HepG2 (cell line): ENCODE results near the gene USF2. TPM values are rescaled to one million over a fixed set of nuclear protein-coding genes. Genes with fewer than 3 reads are reported as not detected.

ENCODE experiments used
- AGO1 ChIP-seq: fragments of 200-400 bp; formaldehyde crosslinking; IDR thresholded peaks from 2 replicates; pipeline ENCODE4 v1.6.1; 2017; ENCODE audit warnings: mild to moderate bottlenecking, low read depth, low read length, moderate library complexity; ENCODE audit not compliant: poor library complexity, severe bottlenecking
- GATA4 ChIP-seq: sonication (generic); IDR thresholded peaks from 2 replicates; pipeline ENCODE4 v1.6.1; 2016; ENCODE audit warnings: antibody characterized with exemption, low read depth, borderline replicate concordance
- KDM4B ChIP-seq: sonication (generic); formaldehyde crosslinking; IDR thresholded peaks from 2 replicates; pipeline ENCODE4 v1.4.0; 2020; ENCODE audit warnings: missing genetic modification reagents
- MED1 ChIP-seq: sonication (generic); formaldehyde crosslinking; IDR thresholded peaks from 2 replicates; pipeline ENCODE4 v1.4.0; 2020; ENCODE audit warnings: missing genetic modification reagents
- MED13 ChIP-seq: sonication (generic); formaldehyde crosslinking; IDR thresholded peaks from 2 replicates; pipeline ENCODE4 v1.5.0; 2020; ENCODE audit warnings: missing genetic modification reagents
- NFE2L1 ChIP-seq: sonication (generic); formaldehyde crosslinking; IDR thresholded peaks from 2 replicates; pipeline ENCODE4 v1.4.0; 2020; ENCODE audit warnings: missing genetic modification reagents, mild to moderate bottlenecking, borderline replicate concordance
- NFIB ChIP-seq: sonication (generic); formaldehyde crosslinking; IDR thresholded peaks from 2 replicates; pipeline ENCODE4 v1.9.0; 2021; ENCODE audit warnings: missing genetic modification reagents, mild to moderate bottlenecking, borderline replicate concordance
- NFKBIZ ChIP-seq: IDR thresholded peaks from 2 replicates; pipeline ENCODE4 v1.6.1; 2018; ENCODE audit warnings: missing genetic modification reagents, missing compliant biosample characterization
- NKX3-1 ChIP-seq: sonication (generic); formaldehyde crosslinking; IDR thresholded peaks from 2 replicates; pipeline ENCODE4 v1.5.0; 2020; ENCODE audit warnings: missing genetic modification reagents
- ONECUT2 ChIP-seq: sonication (generic); formaldehyde crosslinking; IDR thresholded peaks from 2 replicates; pipeline ENCODE4 v1.4.0; 2020; ENCODE audit warnings: missing genetic modification reagents
- RBFOX2 ChIP-seq: fragments of 200-400 bp; formaldehyde crosslinking; IDR thresholded peaks from 2 replicates; pipeline ENCODE4 v1.6.1; 2017; ENCODE audit warnings: low read depth, mild to moderate bottlenecking, low read length
- RELA ChIP-seq: sonication (generic); formaldehyde crosslinking; IDR thresholded peaks from 2 replicates; pipeline ENCODE4 v1.4.0; 2020; ENCODE audit warnings: missing genetic modification reagents
- REST ChIP-seq, 2 experiments: IDR thresholded peaks; 2 replicates each; pipeline ENCODE4 v1.6.1; 2011 to 2012; ENCODE audit warnings: low read length in 2 of 2, borderline replicate concordance in 1 of 2, low read depth in 1 of 2, mild to moderate bottlenecking in 1 of 2, moderate library complexity in 1 of 2
- YY1 ChIP-seq: IDR thresholded peaks from 2 replicates; pipeline ENCODE4 v1.6.1; 2011; ENCODE audit warnings: low read length, low read depth, moderate library complexity, mild to moderate bottlenecking; ENCODE audit not compliant: insufficient read depth, insufficient replicate concordance
- ZBTB20 ChIP-seq: sonication (generic); formaldehyde crosslinking; IDR thresholded peaks from 2 replicates; pipeline ENCODE4 v1.8.1; 2023; ENCODE audit warnings: missing genetic modification reagents, low read depth, mild to moderate bottlenecking, borderline replicate concordance
- ZC3H13 ChIP-seq: sonication (generic); formaldehyde crosslinking; IDR thresholded peaks from 2 replicates; pipeline ENCODE4 v1.8.1; 2023; ENCODE audit warnings: mild to moderate bottlenecking, missing genetic modification reagents, moderate library complexity
- ZNF274 ChIP-seq: sonication (generic); formaldehyde crosslinking; IDR thresholded peaks from 2 replicates; pipeline ENCODE4 v1.5.1; 2020; ENCODE audit warnings: mild to moderate bottlenecking, missing genetic modification reagents
- ZNF496 ChIP-seq: sonication (generic); formaldehyde crosslinking; IDR thresholded peaks from 2 replicates; pipeline ENCODE4 v1.8.1; 2023; ENCODE audit warnings: mild to moderate bottlenecking, moderate library complexity, missing genetic modification reagents; ENCODE audit not compliant: insufficient replicate concordance
- ZNF546 ChIP-seq: sonication (generic); formaldehyde crosslinking; conservative IDR thresholded peaks from 2 replicates; pipeline ENCODE4 v1.8.1; 2023; ENCODE audit warnings: mild to moderate bottlenecking, missing genetic modification reagents
- ZNF549 ChIP-seq: sonication (generic); formaldehyde crosslinking; IDR thresholded peaks from 2 replicates; pipeline ENCODE4 v1.5.0; 2020; ENCODE audit warnings: missing genetic modification reagents
- ZNF883 ChIP-seq: sonication (generic); formaldehyde crosslinking; IDR thresholded peaks from 2 replicates; pipeline ENCODE4 v1.5.1; 2020; ENCODE audit warnings: mild to moderate bottlenecking, missing genetic modification reagents; ENCODE audit errors: not compliant biosample characterization
- polyA plus RNA-seq, 8 experiments: library from polyadenylated mRNA; depleted of rRNA in 3 of 8; stranded (reverse) in 7 of 8; unstranded in 1 of 8; fragments of >200 nt; fragmentation: Illumina TruSeq in 4 of 8; extraction: Trizol in 4 of 8; gene quantifications; 2 replicates each; pipeline versions ENCODE4 v1.2.1 to v1.2.3, GENCODE V29; 2011 to 2016; ENCODE audit warnings: low read depth in 4 of 8, missing spikeins in 1 of 8, mixed read lengths in 1 of 8; ENCODE audit not compliant: insufficient read depth in 1 of 8
- total RNA-seq, 5 experiments: library from RNA; depleted of rRNA; stranded (reverse); fragments of >200 nt; fragmentation: Illumina TruSeq; extraction: Trizol; gene quantifications; 2 replicates each; pipeline ENCODE4 v1.2.3, GENCODE V29; 2016; ENCODE audit warnings: low read depth in 1 of 5
- TF ChIP-seq, protein P1 (sequence below): sonication (generic); formaldehyde crosslinking; IDR thresholded peaks from 2 replicates; pipeline ENCODE4 v1.4.0; 2020; ENCODE audit warnings: missing genetic modification reagents
- TF ChIP-seq, protein P2 (sequence below): sonication (generic); formaldehyde crosslinking; conservative IDR thresholded peaks from 2 replicates; pipeline ENCODE4 v1.5.0; 2020; ENCODE audit warnings: missing genetic modification reagents

USF2 gene
- total and polyA plus RNA-seq, 2 of the 13 experiments (the other 11 are each of a cell fraction or from before 2014, with no cell fraction given) = 54.9 to 106 TPM

GRCh38 chr19:35267818-35268535 is 785 bp upstream of the USF2 start (continued):
- TF ChIP-seq, protein P1, sequence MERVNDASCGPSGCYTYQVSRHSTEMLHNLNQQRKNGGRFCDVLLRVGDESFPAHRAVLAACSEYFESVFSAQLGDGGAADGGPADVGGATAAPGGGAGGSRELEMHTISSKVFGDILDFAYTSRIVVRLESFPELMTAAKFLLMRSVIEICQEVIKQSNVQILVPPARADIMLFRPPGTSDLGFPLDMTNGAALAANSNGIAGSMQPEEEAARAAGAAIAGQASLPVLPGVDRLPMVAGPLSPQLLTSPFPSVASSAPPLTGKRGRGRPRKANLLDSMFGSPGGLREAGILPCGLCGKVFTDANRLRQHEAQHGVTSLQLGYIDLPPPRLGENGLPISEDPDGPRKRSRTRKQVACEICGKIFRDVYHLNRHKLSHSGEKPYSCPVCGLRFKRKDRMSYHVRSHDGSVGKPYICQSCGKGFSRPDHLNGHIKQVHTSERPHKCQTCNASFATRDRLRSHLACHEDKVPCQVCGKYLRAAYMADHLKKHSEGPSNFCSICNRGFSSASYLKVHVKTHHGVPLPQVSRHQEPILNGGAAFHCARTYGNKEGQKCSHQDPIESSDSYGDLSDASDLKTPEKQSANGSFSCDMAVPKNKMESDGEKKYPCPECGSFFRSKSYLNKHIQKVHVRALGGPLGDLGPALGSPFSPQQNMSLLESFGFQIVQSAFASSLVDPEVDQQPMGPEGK = peak; percentile 54
- TF ChIP-seq GATA4 (no peak; the same call in 1 of the 2 replicates), ZNF883 (CRISPR knock-in tag) (no peak), AGO1 (peak; percentile 92), NFE2L1 (CRISPR knock-in tag) (no peak), RBFOX2 (peak; percentile 78), NFKBIZ (CRISPR knock-in tag) (no peak), MED13 (CRISPR knock-in tag) (no peak), NKX3-1 (CRISPR knock-in tag) (no peak), ZNF274 (no peak), YY1 (no peak), KDM4B (CRISPR knock-in tag) (no peak), RELA (CRISPR knock-in tag) (no peak), ZC3H13 (CRISPR knock-in tag) (peak; percentile 23; the same call in 1 of the 2 replicates), ZNF496 (CRISPR knock-in tag) (no peak), ZNF546 (CRISPR knock-in tag) (no peak), ZBTB20 (CRISPR knock-in tag) (no peak), ZNF549 (CRISPR knock-in tag) (no peak), MED1 (CRISPR knock-in tag) (peak; percentile 31; the same call in 1 of the 2 replicates), ONECUT2 (CRISPR knock-in tag) (no peak), REST (IDR thresholded peaks at IDR 0.05; ENCODE audit: borderline replicate concordance in 1 of 2, low read depth in 1 of 2, low read length in 2 of 2) (no peak), NFIB (no peak)
- TF ChIP-seq, protein P2, sequence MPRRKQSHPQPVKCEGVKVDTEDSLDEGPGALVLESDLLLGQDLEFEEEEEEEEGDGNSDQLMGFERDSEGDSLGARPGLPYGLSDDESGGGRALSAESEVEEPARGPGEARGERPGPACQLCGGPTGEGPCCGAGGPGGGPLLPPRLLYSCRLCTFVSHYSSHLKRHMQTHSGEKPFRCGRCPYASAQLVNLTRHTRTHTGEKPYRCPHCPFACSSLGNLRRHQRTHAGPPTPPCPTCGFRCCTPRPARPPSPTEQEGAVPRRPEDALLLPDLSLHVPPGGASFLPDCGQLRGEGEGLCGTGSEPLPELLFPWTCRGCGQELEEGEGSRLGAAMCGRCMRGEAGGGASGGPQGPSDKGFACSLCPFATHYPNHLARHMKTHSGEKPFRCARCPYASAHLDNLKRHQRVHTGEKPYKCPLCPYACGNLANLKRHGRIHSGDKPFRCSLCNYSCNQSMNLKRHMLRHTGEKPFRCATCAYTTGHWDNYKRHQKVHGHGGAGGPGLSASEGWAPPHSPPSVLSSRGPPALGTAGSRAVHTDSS = no peak
